HG03354 (cell line): ENCODE results near the gene CCDC142.
"Not testable (repeated sequence)": the region's sequence is repeated elsewhere in the genome, so short reads cannot be mapped to it uniquely, and the experiment has no call there.

Experiments used
- ATAC-seq: cut with Tn5 transposase; IDR thresholded peaks from one replicate; pipeline ENCODE4 v1.9.1; 2021; ENCODE audit warnings: mild to moderate bottlenecking; ENCODE audit not compliant: unreplicated experiment, poor library complexity, severe bottlenecking

The CCDC142 gene

DNA sequence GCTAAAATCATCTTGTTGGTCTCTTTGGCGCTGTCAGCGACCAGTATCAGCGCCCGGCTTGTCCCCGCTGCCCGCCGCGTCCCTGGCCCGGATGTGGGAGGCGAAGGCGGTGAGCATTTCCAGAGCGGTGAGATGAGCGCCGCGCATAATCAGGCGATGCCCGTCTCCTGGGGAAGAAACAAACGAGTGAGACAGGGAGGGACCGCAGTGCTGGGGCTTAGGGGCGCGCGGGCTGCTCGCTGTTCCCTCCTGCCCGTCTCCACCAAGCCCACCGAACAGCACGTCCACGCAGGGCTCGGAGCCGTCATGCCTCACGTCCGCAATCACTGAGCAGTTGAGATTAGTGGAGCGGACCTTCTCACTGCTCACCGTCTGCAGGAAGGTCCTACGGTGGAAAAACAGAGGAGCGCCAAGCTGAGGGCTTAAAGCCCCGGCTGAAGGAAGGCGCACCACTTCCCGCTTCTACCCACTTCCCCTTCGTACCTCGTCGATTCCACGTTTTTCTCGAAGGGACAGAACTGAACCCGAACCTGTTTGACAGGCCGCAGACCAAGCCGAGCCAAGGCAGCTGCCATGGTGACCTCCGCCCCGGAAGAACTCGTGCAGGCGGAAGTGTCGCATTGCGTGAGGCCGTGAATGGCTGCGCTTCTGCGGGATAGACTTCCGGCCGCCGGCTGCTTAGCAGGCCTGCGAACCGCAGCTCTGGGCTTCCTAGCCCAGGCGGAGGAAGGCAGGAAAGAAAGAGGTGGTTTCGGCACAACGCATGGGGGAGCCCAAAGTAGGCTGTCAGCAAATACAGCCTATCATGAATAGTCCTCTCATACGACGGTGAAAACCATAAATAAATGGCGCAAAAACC lies 10.5 kb downstream of the CCDC142 start, which contains the start of gene MRPL53:
Gene MRPL53 (minus strand): TSS at position 595 of the 859 bp plus-strand sequence. CDS start 20 bp downstream, at position 575.
- ATAC-seq = peak; percentile 95

DNA sequence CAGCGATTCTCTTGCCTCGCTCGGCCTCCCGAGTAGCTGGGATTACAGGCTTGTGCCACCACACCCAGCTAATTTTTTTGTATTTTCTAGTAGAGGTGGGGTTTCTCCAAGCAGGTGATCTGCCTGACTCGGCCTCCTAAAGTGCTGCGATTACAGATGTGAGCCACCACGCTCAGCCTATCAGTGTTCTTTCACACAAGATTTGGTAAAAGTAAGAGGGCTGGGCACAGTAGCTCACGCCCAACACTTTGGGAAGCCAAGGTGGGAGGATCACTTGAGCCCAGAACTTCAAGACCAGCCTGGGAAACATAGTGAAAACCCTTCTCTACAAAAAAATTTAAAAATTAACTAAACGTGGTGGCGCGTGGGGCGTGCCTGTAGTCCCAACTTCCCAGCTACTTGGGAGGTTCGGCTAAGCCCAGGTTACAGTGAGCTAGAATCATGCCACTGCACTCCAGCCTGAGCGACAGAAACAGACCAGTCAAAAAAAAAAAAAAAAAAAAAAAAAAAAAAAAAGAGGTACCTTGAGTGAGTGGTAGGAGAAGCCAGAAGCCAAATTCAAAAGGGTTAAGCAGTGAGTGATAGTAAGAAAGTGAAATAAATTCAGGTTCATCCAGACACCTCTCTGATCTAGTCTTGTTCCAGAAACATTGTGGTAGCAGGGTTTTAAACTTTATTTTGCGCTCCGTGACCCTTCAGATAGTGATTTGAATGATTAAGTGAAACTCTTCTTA lies 11.3 kb downstream of the CCDC142 start:
- ATAC-seq = no peak

- ATAC-seq = not testable (repeated sequence)
These were observed 12.1 kb downstream of the CCDC142 start for GRCh38 chr2:74470742-74471141.

GRCh38 chr2:74464406-74464805 lies 18.4 kb downstream of the CCDC142 start:
- ATAC-seq = peak; percentile 1

- no peak for ATAC-seq
These were observed 20.1 kb downstream of the CCDC142 start for GRCh38 chr2:74462786-74463105.

- ATAC-seq = no peak
These were observed 20.6 kb downstream of the CCDC142 start for GRCh38 chr2:74462054-74462785.

DNA sequence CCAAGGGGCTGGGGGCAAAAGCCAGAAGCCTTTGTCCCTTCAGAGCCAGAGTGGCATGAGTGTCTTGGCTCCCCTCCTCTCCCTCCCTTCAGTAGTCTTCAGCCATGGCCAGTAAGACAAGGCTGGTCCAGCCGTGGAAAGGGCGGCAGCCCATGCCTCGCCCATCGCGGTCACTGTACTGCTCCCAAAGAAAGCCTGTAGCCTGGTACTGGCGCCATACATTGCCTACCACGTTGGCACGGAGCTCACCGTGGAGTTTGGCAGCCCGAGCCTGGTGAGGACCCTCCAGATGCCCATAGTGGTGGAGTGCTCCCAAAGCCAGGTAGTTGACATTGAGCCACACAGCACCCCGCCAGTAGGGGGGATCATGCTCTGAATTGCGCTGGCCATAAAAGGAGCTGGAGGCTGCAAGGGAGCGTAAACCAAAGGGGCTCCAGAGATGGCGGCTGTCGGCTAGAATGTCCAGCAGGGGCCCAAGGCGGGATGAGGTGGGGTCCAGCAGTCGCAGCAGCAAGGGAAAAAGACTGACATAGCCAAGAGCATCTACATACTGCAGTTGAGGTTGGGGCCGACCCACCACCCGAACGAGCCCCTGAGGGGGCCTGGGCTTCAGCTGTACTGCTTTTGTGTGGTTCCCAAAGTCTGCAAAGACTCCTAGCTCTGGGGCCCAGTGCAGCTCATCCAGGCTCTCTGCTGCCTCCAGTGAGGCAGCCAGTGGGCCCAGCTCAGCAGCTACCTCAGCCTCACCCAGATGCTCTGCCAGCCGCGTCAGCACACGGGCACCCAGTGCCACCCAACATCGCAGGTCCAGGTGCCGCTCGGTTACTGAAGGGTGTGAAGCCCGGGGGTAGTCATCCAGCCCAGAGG lies 21.4 kb downstream of the CCDC142 start:
- no peak for ATAC-seq

GRCh38 chr2:74460187-74460586 lies 22.6 kb downstream of the CCDC142 start:
- not testable (repeated sequence) for ATAC-seq

- ATAC-seq = not testable (repeated sequence)
These were observed 23.2 kb downstream of the CCDC142 start for GRCh38 chr2:74459503-74460118.

DNA sequence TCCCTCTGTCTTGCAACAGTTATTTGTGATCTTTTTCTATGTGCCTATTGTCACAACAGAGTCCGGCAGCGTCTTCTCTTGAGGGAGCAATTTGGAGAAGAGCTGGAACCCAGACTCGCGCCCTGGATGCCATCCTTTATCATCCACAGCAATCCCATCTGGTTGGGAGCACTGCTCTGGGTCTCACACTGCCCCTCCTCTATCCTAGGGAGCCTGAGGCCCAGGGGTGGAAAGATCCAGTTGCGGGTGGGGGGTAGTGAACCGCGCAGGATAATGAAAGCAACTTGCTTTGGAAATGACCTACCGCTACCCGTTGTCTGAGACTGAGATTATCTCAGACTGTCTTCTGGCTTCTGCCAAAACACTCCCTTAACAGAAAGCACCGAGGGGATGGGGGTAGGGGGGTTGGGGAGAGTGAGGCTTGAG lies 23.8 kb downstream of the CCDC142 start:
- ATAC-seq = no peak

DNA sequence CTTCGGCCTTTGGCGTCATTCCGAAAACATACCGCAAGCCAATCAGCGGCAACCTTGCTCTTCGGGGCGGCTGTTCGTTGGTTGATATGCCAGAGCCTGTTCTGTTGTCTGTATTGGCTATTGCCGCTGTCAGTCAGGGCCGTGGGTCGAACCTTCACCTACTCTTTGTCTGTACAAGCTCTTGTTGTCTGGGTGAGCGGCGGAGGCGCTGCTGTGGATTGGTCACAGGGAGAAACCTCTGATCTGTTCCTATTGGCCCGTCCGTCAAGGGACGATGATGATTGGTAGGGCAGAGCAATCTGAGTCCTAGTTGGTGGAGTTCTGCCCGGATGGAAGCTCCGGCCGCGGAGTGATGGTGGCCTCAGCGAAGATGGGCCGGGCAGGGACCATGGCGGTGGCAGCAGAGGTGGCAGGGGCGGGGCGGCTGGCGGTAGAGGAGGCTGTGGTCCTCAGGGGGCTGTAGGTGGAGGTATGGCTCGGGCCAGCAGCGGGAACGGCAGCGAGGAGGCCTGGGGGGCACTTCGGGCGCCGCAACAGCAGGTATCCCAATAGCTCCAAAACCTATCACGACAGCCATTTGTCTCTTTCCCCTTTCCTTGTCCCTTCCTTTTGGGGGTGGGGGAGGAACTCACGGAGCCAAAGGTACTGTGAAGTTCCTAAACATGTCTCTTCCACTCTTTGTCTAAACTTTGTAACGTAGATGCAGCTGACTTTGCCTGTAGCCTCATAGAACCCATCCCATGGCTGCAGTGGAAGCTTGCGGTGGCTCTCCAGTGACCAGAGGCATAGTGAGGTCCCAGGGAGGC lies 24.5 kb downstream of the CCDC142 start, which contains the start of gene WBP1:
Gene WBP1 (plus strand): TSS at position 307 of the 806 bp plus-strand sequence. CDS start 165 bp downstream, at position 472.
- peak; percentile 85 for ATAC-seq

DNA sequence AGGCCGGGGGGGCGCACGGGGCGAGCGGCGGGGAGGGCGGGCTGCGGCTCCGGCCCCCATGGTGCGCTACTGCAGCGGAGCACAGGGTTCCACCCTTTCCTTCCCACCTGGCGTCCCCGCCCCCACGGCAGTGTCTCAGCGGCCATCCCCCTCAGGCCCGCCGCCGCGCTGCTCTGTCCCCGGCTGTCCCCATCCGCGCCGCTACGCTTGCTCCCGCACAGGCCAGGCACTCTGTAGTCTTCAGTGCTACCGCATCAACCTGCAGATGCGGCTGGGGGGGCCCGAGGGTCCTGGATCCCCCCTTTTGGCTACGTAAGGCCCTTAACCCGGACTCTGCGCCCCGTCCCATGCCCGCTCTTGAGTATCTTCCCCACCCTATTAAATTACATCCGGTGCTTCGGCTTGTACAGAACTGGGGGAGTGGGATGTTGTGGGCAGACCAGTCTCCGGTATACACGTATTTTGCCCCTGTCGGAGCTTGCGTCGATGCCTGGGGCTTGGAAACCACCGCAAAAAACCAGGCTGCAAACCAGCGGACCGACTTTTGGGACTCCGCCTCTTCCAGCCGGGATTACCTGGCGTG lies 25.2 kb downstream of the CCDC142 start:
- ATAC-seq = peak; percentile 42

- ATAC-seq = no peak
These were observed 25.7 kb downstream of the CCDC142 start for GRCh38 chr2:74457129-74457548.

DNA sequence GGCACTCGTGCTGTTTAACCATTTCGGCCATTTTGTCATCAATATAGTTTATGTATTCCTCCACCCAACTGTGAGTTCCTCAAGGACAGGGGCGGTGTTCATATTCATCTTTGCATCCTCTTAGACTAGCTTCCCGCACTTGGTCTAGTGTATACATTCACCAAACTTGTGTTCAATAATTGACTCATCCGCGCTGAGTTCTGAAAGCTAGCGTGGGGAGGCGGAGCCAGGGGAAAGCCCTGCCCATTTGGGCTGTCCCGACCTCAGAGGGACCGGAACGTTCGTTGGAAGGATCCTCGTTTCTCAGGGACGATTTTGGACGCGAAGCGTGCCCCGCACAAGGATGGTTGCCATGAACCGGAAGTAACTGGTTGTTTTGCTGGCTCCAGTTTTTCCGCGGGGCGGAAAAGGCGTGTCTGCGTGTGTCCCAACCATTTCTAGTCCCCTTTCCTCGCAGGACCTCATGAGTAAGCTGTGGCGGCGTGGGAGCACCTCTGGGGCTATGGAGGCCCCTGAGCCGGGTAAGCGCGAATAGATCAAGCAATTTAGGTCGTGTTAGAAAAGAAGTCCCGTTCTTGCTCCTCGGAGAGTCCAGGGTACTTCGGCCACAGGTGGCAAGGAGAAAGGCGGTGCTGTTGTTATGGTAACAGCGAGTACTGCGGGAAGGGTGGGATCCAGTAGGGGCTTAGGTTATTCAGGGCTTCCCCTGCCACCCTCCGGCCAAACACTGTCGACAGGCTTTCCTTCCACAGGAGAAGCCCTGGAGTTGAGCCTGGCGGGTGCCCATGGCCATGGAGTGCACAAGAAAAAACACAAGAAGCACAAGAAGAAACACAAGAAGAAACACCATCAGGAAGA lies 27.9 kb downstream of the CCDC142 start, which contains the start of gene INO80B:
Gene INO80B (plus strand): TSS at position 434 of the 858 bp plus-strand sequence. CDS start 30 bp downstream, at position 464.
- peak; percentile 38 for ATAC-seq

DNA sequence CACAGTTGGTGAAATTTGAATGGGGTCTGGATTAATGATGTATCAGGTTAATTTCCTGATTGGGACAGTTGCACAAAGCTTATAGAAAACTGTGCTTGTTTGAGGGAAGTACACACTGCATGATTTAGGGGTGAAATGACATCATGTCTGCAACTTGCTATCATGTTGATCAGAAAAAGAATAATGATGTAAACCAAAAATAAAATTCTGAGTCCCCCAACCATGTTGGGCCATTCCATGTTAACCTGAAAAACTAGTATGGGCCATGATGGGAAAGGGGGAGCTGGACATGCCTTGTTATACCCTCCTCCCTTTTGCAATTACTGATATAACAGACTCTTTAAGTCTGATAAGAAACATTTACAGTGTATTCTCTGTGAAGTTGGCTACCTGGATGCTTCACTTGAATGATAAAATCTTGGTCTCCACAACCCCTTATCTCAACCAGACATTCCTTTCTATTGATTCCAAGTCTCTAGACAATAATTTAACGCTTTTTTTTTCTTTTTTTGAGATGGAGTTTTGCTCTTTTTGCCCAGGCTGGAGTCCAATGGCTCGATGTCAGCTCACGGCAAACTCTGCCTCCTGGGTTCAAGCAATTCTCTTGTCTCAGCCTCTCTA lies 32.1 kb downstream of the CCDC142 start:
- ATAC-seq = no peak

DNA sequence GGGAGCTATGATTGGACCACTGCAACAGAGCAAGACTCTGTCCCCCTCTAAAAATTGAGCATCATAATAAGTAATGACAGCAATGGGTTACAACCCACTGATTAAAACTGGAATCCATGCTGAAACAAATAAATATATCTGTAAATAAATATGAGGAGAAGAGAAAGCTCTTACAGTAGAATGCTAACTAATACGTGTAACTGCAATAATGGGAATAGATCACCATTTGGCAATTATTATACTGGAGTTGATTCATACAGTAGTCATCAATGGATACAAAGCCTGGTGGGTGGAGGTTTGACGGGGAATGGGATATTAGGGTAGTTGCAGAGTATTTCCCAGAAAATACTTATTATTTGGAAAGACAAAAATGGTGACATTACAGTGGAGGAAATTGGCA lies 34.0 kb downstream of the CCDC142 start:
- ATAC-seq = no peak
